ENCODE data around the gene WDR4.
"Not testable (repeated sequence)": the region's sequence is repeated elsewhere in the genome, so short reads cannot be mapped to it uniquely, and the experiment has no call there.

WDR4 gene

GRCh38 chr21:42878993-42879787, at the start of gene WDR4:
WDR4 (minus strand) TSS chr21:42879539; CDS start chr21:42879495, 44 bp downstream.
- DNase-seq (ENCODE audit: low read depth in 2 of 2): peak; percentile 96 to 98

- not testable (repeated sequence) for DNase-seq (ENCODE audit: low read depth in 2 of 2)
Measured at GRCh38 chr21:42927474-42928200, 48.3 kb upstream of the WDR4 start.

- no peak for DNase-seq (ENCODE audit: low read depth in 2 of 2)
Measured at GRCh38 chr21:42925114-42925926, 46.0 kb upstream of the WDR4 start, which contains the start of gene ERVH48-1. ERVH48-1 (minus strand) TSS chr21:42925630; CDS start chr21:42919006, 6,624 bp downstream.

GRCh38 chr21:42924433-42924751, 45.1 kb upstream of the WDR4 start:
- DNase-seq (ENCODE audit: low read depth in 2 of 2): no peak

- DNase-seq (ENCODE audit: low read depth in 2 of 2): peak; percentile 33 to 50
Measured at GRCh38 chr21:42923553-42924432, 44.5 kb upstream of the WDR4 start.

GRCh38 chr21:42922918-42923317, 43.6 kb upstream of the WDR4 start:
- no peak for DNase-seq (ENCODE audit: low read depth in 2 of 2)

GRCh38 chr21:42921927-42922326, 42.6 kb upstream of the WDR4 start:
- no peak for DNase-seq (ENCODE audit: low read depth in 2 of 2)

GRCh38 chr21:42918291-42918690, 39.0 kb upstream of the WDR4 start:
- no peak for DNase-seq (ENCODE audit: low read depth in 2 of 2)

GRCh38 chr21:42913476-42913875, 34.1 kb upstream of the WDR4 start:
- no peak for DNase-seq (ENCODE audit: low read depth in 2 of 2)

- not testable (repeated sequence) for DNase-seq (ENCODE audit: low read depth in 2 of 2)
Measured at GRCh38 chr21:42911920-42912319, 32.6 kb upstream of the WDR4 start.

- not testable (repeated sequence) for DNase-seq (ENCODE audit: low read depth in 2 of 2)
Measured at GRCh38 chr21:42908484-42908883, 29.1 kb upstream of the WDR4 start.

- DNase-seq (ENCODE audit: low read depth in 2 of 2): no peak
Measured at GRCh38 chr21:42906233-42906632, 26.9 kb upstream of the WDR4 start.

GRCh38 chr21:42905195-42905594, 25.9 kb upstream of the WDR4 start:
- DNase-seq (ENCODE audit: low read depth in 2 of 2): no peak

- no peak for DNase-seq (ENCODE audit: low read depth in 2 of 2)
Measured at GRCh38 chr21:42903817-42904216, 24.5 kb upstream of the WDR4 start.

- DNase-seq (ENCODE audit: low read depth in 2 of 2): no peak
Measured at GRCh38 chr21:42900446-42900845, 21.1 kb upstream of the WDR4 start.

GRCh38 chr21:42892931-42893755, 13.8 kb upstream of the WDR4 start, which contains the start of gene NDUFV3:
NDUFV3 (plus strand) TSS chr21:42893309; CDS start chr21:42893334, 25 bp downstream.
- DNase-seq (ENCODE audit: low read depth in 2 of 2): peak; percentile 99 to 100

- no peak for DNase-seq (ENCODE audit: low read depth in 2 of 2)
Measured at GRCh38 chr21:42892582-42892930, 13.2 kb upstream of the WDR4 start.

GRCh38 chr21:42887326-42887725, 8.0 kb upstream of the WDR4 start:
- no peak for DNase-seq (ENCODE audit: low read depth in 2 of 2)

- no peak for DNase-seq (ENCODE audit: low read depth in 2 of 2)
Measured at GRCh38 chr21:42883921-42884320, 4.6 kb upstream of the WDR4 start.

- DNase-seq (ENCODE audit: low read depth in 2 of 2): no peak
Measured at GRCh38 chr21:42880352-42880751, 1.0 kb upstream of the WDR4 start.
